ENCODE results near the gene KATNA1. TPM values are rescaled to one million over a fixed set of nuclear protein-coding genes. Genes with fewer than 3 reads are reported as not detected.
"Not testable (repeated sequence)": the region's sequence is repeated elsewhere in the genome, so short reads cannot be mapped to it uniquely, and the experiment has no call there.

Gene KATNA1
- total and polyA plus RNA-seq, 3 donors from 2014 or later = 46.6 to 81.5 (median 49.4) TPM

DNA sequence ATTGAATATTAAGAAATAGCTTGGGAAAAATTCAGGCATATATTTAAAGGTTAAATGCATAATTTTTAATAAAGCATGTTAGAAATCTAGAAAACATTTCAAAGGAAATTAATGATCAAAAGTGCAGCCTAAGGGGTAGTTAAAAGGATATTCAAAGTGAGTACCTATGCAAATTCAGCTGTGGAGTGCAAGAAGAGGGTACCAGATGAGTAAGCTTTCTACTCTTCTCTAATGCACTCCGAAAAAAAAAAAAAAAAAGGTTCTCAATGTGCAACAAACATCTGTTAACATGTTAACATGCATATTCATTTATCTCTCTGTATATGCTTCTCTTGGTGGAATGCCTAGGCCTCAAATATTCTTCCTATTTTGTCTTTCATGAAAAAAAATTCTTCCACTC is 32.0 kb upstream of the KATNA1 start:
- TF ChIP-seq, protein P1, sequence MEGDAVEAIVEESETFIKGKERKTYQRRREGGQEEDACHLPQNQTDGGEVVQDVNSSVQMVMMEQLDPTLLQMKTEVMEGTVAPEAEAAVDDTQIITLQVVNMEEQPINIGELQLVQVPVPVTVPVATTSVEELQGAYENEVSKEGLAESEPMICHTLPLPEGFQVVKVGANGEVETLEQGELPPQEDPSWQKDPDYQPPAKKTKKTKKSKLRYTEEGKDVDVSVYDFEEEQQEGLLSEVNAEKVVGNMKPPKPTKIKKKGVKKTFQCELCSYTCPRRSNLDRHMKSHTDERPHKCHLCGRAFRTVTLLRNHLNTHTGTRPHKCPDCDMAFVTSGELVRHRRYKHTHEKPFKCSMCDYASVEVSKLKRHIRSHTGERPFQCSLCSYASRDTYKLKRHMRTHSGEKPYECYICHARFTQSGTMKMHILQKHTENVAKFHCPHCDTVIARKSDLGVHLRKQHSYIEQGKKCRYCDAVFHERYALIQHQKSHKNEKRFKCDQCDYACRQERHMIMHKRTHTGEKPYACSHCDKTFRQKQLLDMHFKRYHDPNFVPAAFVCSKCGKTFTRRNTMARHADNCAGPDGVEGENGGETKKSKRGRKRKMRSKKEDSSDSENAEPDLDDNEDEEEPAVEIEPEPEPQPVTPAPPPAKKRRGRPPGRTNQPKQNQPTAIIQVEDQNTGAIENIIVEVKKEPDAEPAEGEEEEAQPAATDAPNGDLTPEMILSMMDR (IDR thresholded peaks at IDR 0.05) = no peak
- TF ChIP-seq POLR2A (IDR thresholded peaks at IDR 0.05) = no peak
- WGBS, 2 donors = 59 to 73% methylated on average over 1 of the region's 1 CpG
- Histone ChIP-seq H3K36me3 (ENCODE audit: low read depth, missing control alignments) (no peaks in the 10 kb centered on the region), H3K4me1 (no peaks in the 10 kb centered on the region), H3K27ac (no peak overlapping the region), H3K4me3 (no peak overlapping the region), H3K27me3 (no peaks in the 10 kb centered on the region), H3K9me3 (no peaks in the 10 kb centered on the region)
- intact Hi-C loops (cut with DNase I; ENCODE audit: low total_unique reads) = no loop called here
- DNase-seq = no peak

DNA sequence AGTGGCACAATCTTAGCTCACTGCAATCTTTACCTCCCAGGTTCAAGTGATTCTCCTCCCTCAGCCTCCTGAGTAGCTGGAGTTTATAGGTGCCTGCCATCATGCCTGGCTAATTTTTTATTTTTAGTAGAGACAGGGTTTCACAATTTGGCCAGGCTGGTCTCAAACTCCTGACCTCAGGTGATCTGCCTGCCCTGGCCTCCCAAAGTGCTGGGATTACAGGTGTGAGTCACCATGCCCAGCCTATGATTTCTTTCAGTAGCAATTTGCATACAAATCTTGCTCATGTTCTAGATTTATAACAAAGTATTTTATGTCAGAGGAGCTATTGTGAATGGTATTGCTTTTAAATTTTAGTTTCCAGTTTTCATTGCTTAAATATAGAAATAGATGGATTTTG is 23.8 kb upstream of the KATNA1 start:
- H3K27ac ChIP-seq; DNase-seq; H3K9me3 ChIP-seq; H3K4me1 ChIP-seq; H3K36me3 ChIP-seq (ENCODE audit: low read depth, missing control alignments); H3K27me3 ChIP-seq; H3K4me3 ChIP-seq; intact Hi-C loops (cut with DNase I; ENCODE audit: low total_unique reads): not testable (repeated sequence)

DNA sequence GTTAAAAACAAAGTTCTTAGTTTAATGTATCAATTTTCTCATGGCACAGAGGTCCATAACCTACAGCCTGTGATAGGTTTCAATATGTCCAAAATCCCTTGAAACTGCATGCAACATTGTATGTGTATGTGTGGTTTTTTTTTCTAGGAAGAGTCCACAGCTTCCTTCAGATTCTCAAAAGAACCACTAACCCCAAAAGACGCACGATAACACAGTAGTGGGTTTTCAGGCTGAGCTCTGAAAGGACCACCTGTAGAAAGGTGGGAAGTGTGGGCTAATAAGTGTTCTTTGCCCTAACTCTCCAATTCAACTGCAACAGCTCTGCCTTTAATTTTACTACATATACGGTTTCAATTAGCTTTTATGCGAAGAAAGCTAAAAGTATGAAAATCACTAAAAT is 11.5 kb upstream of the KATNA1 start:
- no peak for DNase-seq
- no peak overlapping the region for H3K27ac ChIP-seq
- no peaks in the 10 kb centered on the region for H3K4me1 ChIP-seq
- no peaks in the 10 kb centered on the region for H3K27me3 ChIP-seq
- H3K36me3 ChIP-seq (ENCODE audit: low read depth, missing control alignments) = no peaks in the 10 kb centered on the region
- intact Hi-C loops (cut with DNase I; ENCODE audit: low total_unique reads) = no loop called here
- TF ChIP-seq, protein P1 (IDR thresholded peaks at IDR 0.05) = no peak
- no peak for TF ChIP-seq POLR2A (IDR thresholded peaks at IDR 0.05)
- 92 to 94% methylated on average over 4 of the region's 4 CpGs for WGBS, 2 donors
- no peaks in the 10 kb centered on the region for H3K9me3 ChIP-seq
- no peak overlapping the region for H3K4me3 ChIP-seq

DNA sequence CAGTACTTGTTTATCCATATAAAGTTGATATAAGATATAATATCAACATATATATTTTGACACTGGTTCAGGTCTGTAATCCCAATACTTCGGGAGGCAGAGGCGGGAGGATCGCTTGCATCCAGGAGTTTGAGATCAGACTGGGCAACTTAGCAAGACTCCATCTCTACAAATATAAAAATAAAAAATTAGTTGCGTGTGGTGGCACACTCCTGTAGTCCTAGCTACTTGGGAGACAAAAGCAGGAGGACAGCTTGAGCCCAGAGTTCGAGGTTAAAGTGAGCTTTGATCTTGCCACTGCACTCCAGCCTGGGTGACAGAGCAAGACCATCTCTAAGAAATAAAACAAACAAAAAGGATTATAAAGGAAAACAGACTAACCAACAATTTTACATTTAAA is 8.9 kb upstream of the KATNA1 start:
- H3K9me3 ChIP-seq = no peaks in the 10 kb centered on the region
- H3K4me1 ChIP-seq = no peaks in the 10 kb centered on the region
- DNase-seq = no peak
- no peak overlapping the region for H3K27ac ChIP-seq
- no peak overlapping the region for H3K4me3 ChIP-seq
- intact Hi-C loops (cut with DNase I; ENCODE audit: low total_unique reads) = no loop called here
- TF ChIP-seq, protein P1 (IDR thresholded peaks at IDR 0.05) = no peak
- TF ChIP-seq POLR2A (IDR thresholded peaks at IDR 0.05) = no peak
- 96 to 99% methylated on average over 5 of the region's 5 CpGs for WGBS, 2 donors
- H3K36me3 ChIP-seq (ENCODE audit: low read depth, missing control alignments) = no peaks in the 10 kb centered on the region
- H3K27me3 ChIP-seq = no peaks in the 10 kb centered on the region

DNA sequence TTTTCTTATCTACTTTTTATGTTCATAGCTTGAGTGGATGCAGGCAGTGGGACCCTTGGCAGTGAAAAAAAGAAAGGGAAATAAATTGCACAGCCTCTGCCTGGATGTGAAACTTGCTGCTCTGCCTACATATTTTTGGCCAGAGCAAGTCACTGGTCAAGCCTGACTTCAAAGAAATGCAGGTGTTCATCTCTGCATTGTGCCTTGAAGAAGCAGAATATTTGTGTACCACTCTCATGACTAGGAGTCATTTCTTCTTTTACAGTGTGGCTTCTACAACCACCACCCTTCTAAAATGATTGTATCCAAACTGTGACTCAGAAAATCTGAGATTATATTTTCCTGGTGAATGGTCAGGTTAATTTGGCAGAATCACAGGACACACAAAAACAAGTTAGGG is 2.5 kb upstream of the KATNA1 start:
- no peak for DNase-seq
- no peaks in the 10 kb centered on the region for H3K9me3 ChIP-seq
- H3K27me3 ChIP-seq = no peaks in the 10 kb centered on the region
- intact Hi-C loops (cut with DNase I; ENCODE audit: low total_unique reads) = no loop called here
- peaks cover 5% of the 10 kb centered on the region for H3K4me1 ChIP-seq
- no peaks in the 10 kb centered on the region for H3K36me3 ChIP-seq (ENCODE audit: low read depth, missing control alignments)
- H3K27ac ChIP-seq = no peak overlapping the region
- no peak overlapping the region for H3K4me3 ChIP-seq
- TF ChIP-seq, protein P1 (IDR thresholded peaks at IDR 0.05) = no peak
- TF ChIP-seq POLR2A (IDR thresholded peaks at IDR 0.05) = no peak

Data from testis (tissue), 3 donors.